Natural killer cell treated with Interleukin-12 subunit alpha and Interleukin-12 subunit beta and Interleukin-15 and Interleukin-18, amount 100 ng/mL, for 72 hours (primary cell): Measurements from ENCODE around the gene NRXN3. TPM values are rescaled to one million over a fixed set of nuclear protein-coding genes. Genes with fewer than 3 reads are reported as not detected.

Experiments
- ATAC-seq, 2 donors: fragments of 150-1000 bp; cut with Tn5 transposase in 1 of 2; sonication (Bioruptor Pico), chemical (Tn5 transposase) in 1 of 2; 2 replicates each; pipeline ENCODE4 v1.10.0; 2021
- DNase-seq: peaks from one replicate; pipeline ENCODE4 v3.0.0; 2022; ENCODE audit warnings: low spot score
- H3K27ac Mint-ChIP-seq, 2 donors: 1 replicate in 1 of 2; 2 replicates in 1 of 2; pipeline ENCODE4 v1.8.0; 2022; ENCODE audit warnings: mixed read lengths in 2 of 2, mild to moderate bottlenecking in 1 of 2, moderate library complexity in 1 of 2
- H3K27me3 Mint-ChIP-seq, 2 donors: 1 replicate in 1 of 2; 2 replicates in 1 of 2; pipeline ENCODE4 v1.8.0; 2022; ENCODE audit warnings: mixed read lengths in 2 of 2
- H3K36me3 Mint-ChIP-seq: one replicate; pipeline ENCODE4 v1.8.0; 2022; ENCODE audit warnings: mixed read lengths
- H3K4me1 Mint-ChIP-seq, 2 donors: 1 replicate in 1 of 2; 2 replicates in 1 of 2; pipeline ENCODE4 v1.8.0; 2022; ENCODE audit warnings: low read depth in 2 of 2, mixed read lengths in 2 of 2, mild to moderate bottlenecking in 1 of 2
- H3K4me3 Mint-ChIP-seq: one replicate; pipeline ENCODE4 v1.8.0; 2022; ENCODE audit warnings: mixed read lengths
- H3K9me3 Mint-ChIP-seq: 2 replicates; pipeline ENCODE4 v1.8.0; 2022; ENCODE audit warnings: mixed read lengths
- total RNA-seq, 2 donors: library from RNA; stranded (reverse); gene quantifications; one replicate each; pipeline ENCODE4 v1.2.3, GENCODE V29; 2022

NRXN3 gene
- total RNA-seq, 2 donors from 2014 or later = not detected

- peaks cover 4% of the 10 kb centered on the region for H3K9me3 Mint-ChIP-seq
Observed at GRCh38 chr14:79842270-79842669, 1672.1 kb downstream of the NRXN3 start.

GRCh38 chr14:79852950-79853744 is 1683.0 kb downstream of the NRXN3 start:
- no peaks in the 10 kb centered on the region for H3K36me3 Mint-ChIP-seq
- no peak for ATAC-seq

More at GRCh38 chr14:79842270-79842669, 1672.1 kb downstream of the NRXN3 start:
- Mint-ChIP-seq H3K27ac (no peak overlapping the region), H3K27me3 (no peaks in the 10 kb centered on the region), H3K4me1 (no peaks in the 10 kb centered on the region), H3K4me3 (no peak overlapping the region), H3K36me3 (no peaks in the 10 kb centered on the region)
- ATAC-seq (no peak), DNase-seq (no peak)

GRCh38 chr14:79855789-79856188 is 1685.6 kb downstream of the NRXN3 start:
- Mint-ChIP-seq H3K9me3 (peaks cover 3% of the 10 kb centered on the region), H3K4me3 (no peak overlapping the region), H3K27me3 (no peaks in the 10 kb centered on the region), H3K36me3 (no peaks in the 10 kb centered on the region), H3K27ac (no peak overlapping the region), H3K4me1 (no peaks in the 10 kb centered on the region)
- ATAC-seq (no peak), DNase-seq (no peak)

More at GRCh38 chr14:79852950-79853744, 1683.0 kb downstream of the NRXN3 start:
- Mint-ChIP-seq H3K4me3 (no peak overlapping the region), H3K9me3 (peaks cover 13% of the 10 kb centered on the region), H3K4me1 (no peaks in the 10 kb centered on the region), H3K27ac (no peak overlapping the region), H3K27me3 (no peaks in the 10 kb centered on the region)
- no peak for DNase-seq

GRCh38 chr14:79856381-79856780 is 1686.2 kb downstream of the NRXN3 start:
- Mint-ChIP-seq H3K4me3 (no peak overlapping the region), H3K36me3 (no peaks in the 10 kb centered on the region)
- no peak for ATAC-seq

GRCh38 chr14:79861111-79861510 is 1690.9 kb downstream of the NRXN3 start:
- H3K4me3 Mint-ChIP-seq = no peak overlapping the region
- no peaks in the 10 kb centered on the region for H3K36me3 Mint-ChIP-seq
- DNase-seq (no peak), ATAC-seq (no peak)
- peaks cover under 1% of the 10 kb centered on the region for H3K9me3 Mint-ChIP-seq
- no peaks in the 10 kb centered on the region for H3K27me3 Mint-ChIP-seq
- no peak overlapping the region for H3K27ac Mint-ChIP-seq
- H3K4me1 Mint-ChIP-seq = no peaks in the 10 kb centered on the region

More at GRCh38 chr14:79856381-79856780, 1686.2 kb downstream of the NRXN3 start:
- Mint-ChIP-seq H3K27ac (no peak overlapping the region), H3K9me3 (peaks cover 3% of the 10 kb centered on the region), H3K27me3 (no peaks in the 10 kb centered on the region), H3K4me1 (no peaks in the 10 kb centered on the region)
- DNase-seq = no peak

- ATAC-seq (no peak), DNase-seq (no peak)
- H3K4me1 Mint-ChIP-seq = no peaks in the 10 kb centered on the region
- H3K9me3 Mint-ChIP-seq = peaks cover 6% of the 10 kb centered on the region
- H3K36me3 Mint-ChIP-seq = no peaks in the 10 kb centered on the region
- no peak overlapping the region for H3K4me3 Mint-ChIP-seq
- no peak overlapping the region for H3K27ac Mint-ChIP-seq
- no peaks in the 10 kb centered on the region for H3K27me3 Mint-ChIP-seq
Observed at GRCh38 chr14:79862045-79862444, 1691.9 kb downstream of the NRXN3 start.

GRCh38 chr14:79871136-79871535 is 1701.0 kb downstream of the NRXN3 start:
- Mint-ChIP-seq H3K36me3 (no peaks in the 10 kb centered on the region), H3K27me3 (no peaks in the 10 kb centered on the region), H3K27ac (no peak overlapping the region), H3K4me1 (no peaks in the 10 kb centered on the region), H3K9me3 (peaks cover 13% of the 10 kb centered on the region), H3K4me3 (no peak overlapping the region)
- ATAC-seq (no peak), DNase-seq (no peak)

- DNase-seq = no peak
- ATAC-seq = no peak
- peaks cover 15% of the 10 kb centered on the region for H3K9me3 Mint-ChIP-seq
- H3K36me3 Mint-ChIP-seq = no peaks in the 10 kb centered on the region
- no peaks in the 10 kb centered on the region for H3K27me3 Mint-ChIP-seq
- H3K27ac Mint-ChIP-seq = no peak overlapping the region
- no peaks in the 10 kb centered on the region for H3K4me1 Mint-ChIP-seq
- H3K4me3 Mint-ChIP-seq = no peak overlapping the region
Observed at GRCh38 chr14:79878229-79878628, 1708.1 kb downstream of the NRXN3 start.

- DNase-seq = no peak
- no peak overlapping the region for H3K4me3 Mint-ChIP-seq
- no peak for ATAC-seq
- H3K27ac Mint-ChIP-seq = no peak overlapping the region
- H3K4me1 Mint-ChIP-seq = no peaks in the 10 kb centered on the region
- no peaks in the 10 kb centered on the region for H3K27me3 Mint-ChIP-seq
- peaks cover 15% of the 10 kb centered on the region for H3K9me3 Mint-ChIP-seq
- no peaks in the 10 kb centered on the region for H3K36me3 Mint-ChIP-seq
Observed at GRCh38 chr14:79878785-79879184, 1708.6 kb downstream of the NRXN3 start.

- Mint-ChIP-seq H3K4me3 (no peak overlapping the region), H3K27me3 (no peaks in the 10 kb centered on the region), H3K27ac (no peak overlapping the region), H3K36me3 (no peaks in the 10 kb centered on the region), H3K4me1 (no peaks in the 10 kb centered on the region), H3K9me3 (peaks cover 9% of the 10 kb centered on the region)
- no peak for DNase-seq
- ATAC-seq = no peak
Observed at GRCh38 chr14:79881299-79881698, 1711.1 kb downstream of the NRXN3 start.

- Mint-ChIP-seq H3K36me3 (no peaks in the 10 kb centered on the region), H3K27ac (no peak overlapping the region), H3K4me1 (no peaks in the 10 kb centered on the region), H3K27me3 (no peaks in the 10 kb centered on the region), H3K4me3 (no peak overlapping the region), H3K9me3 (no peaks in the 10 kb centered on the region)
- ATAC-seq (no peak), DNase-seq (no peak)
Observed at GRCh38 chr14:79890527-79890926, 1720.4 kb downstream of the NRXN3 start.

- Mint-ChIP-seq H3K36me3 (no peaks in the 10 kb centered on the region), H3K27me3 (no peaks in the 10 kb centered on the region), H3K27ac (no peak overlapping the region), H3K9me3 (peaks cover 14% of the 10 kb centered on the region), H3K4me3 (no peak overlapping the region), H3K4me1 (no peaks in the 10 kb centered on the region)
- ATAC-seq (no peak), DNase-seq (no peak)
Observed at GRCh38 chr14:79896009-79896408, 1725.8 kb downstream of the NRXN3 start.

- no peaks in the 10 kb centered on the region for H3K36me3 Mint-ChIP-seq
- H3K4me1 Mint-ChIP-seq = no peaks in the 10 kb centered on the region
- ATAC-seq = no peak
- no peaks in the 10 kb centered on the region for H3K27me3 Mint-ChIP-seq
- H3K27ac Mint-ChIP-seq = no peak overlapping the region
- H3K4me3 Mint-ChIP-seq = no peak overlapping the region
- peaks cover 21% of the 10 kb centered on the region for H3K9me3 Mint-ChIP-seq
- no peak for DNase-seq
Observed at GRCh38 chr14:79899610-79900009, 1729.4 kb downstream of the NRXN3 start.

- DNase-seq (no peak), ATAC-seq (no peak)
- Mint-ChIP-seq H3K4me1 (no peaks in the 10 kb centered on the region), H3K27me3 (no peaks in the 10 kb centered on the region), H3K27ac (no peak overlapping the region), H3K4me3 (no peak overlapping the region), H3K36me3 (no peaks in the 10 kb centered on the region), H3K9me3 (peaks cover 13% of the 10 kb centered on the region)
Observed at GRCh38 chr14:79904497-79904896, 1734.3 kb downstream of the NRXN3 start.

GRCh38 chr14:79906994-79907393 is 1736.8 kb downstream of the NRXN3 start:
- Mint-ChIP-seq H3K4me3 (no peak overlapping the region), H3K9me3 (peaks cover 11% of the 10 kb centered on the region), H3K27me3 (no peaks in the 10 kb centered on the region), H3K27ac (no peak overlapping the region), H3K36me3 (peaks cover 4% of the 10 kb centered on the region), H3K4me1 (no peaks in the 10 kb centered on the region)
- DNase-seq (no peak), ATAC-seq (no peak)
